Lung (tissue), 12 donors: ENCODE measurements around the gene CDH4. TPM values are rescaled to one million over a fixed set of nuclear protein-coding genes. Genes with fewer than 3 reads are reported as not detected.

Source experiments
- ATAC-seq: fragments of 200-7000 bp; cut with Tn5 transposase; one replicate; pipeline ENCODE4 v1.9.1; 2020; ENCODE audit warnings: moderate number of reproducible peaks; ENCODE audit not compliant: insufficient read depth, low FRiP score
- DNase-seq, 3 donors: peaks; one replicate each; pipeline ENCODE4 v3.0.0-alpha.2; 2013 to 2017
- H3K27ac ChIP-seq, 2 donors: one replicate each; pipeline ENCODE4 v1.5.1; 2013; ENCODE audit warnings: mild to moderate bottlenecking in 2 of 2, moderate library complexity in 2 of 2, control low read depth in 1 of 2, inconsistent platforms in 1 of 2, low read depth in 1 of 2, low read length in 1 of 2
- H3K27me3 ChIP-seq, 3 donors: one replicate each; pipeline ENCODE4 v1.5.1; 2013; ENCODE audit warnings: low read length in 2 of 3; ENCODE audit not compliant: control insufficient read depth in 3 of 3, insufficient read depth in 3 of 3
- H3K36me3 ChIP-seq, 4 donors: one replicate each; pipeline ENCODE4 v1.5.1; 2013; ENCODE audit warnings: low read length in 4 of 4, mild to moderate bottlenecking in 1 of 4, moderate library complexity in 1 of 4; ENCODE audit not compliant: control insufficient read depth in 4 of 4, insufficient read depth in 4 of 4
- H3K4me1 ChIP-seq, 5 donors: one replicate each; pipeline ENCODE4 v1.5.1; 2013; ENCODE audit warnings: low read length in 5 of 5, mild to moderate bottlenecking in 2 of 5, moderate library complexity in 1 of 5; ENCODE audit not compliant: control insufficient read depth in 5 of 5, insufficient read depth in 5 of 5
- H3K4me3 ChIP-seq: one replicate; pipeline ENCODE4 v1.5.1; 2013; ENCODE audit warnings: mild to moderate bottlenecking, control low read depth, moderate library complexity
- H3K9ac ChIP-seq, 2 donors: one replicate each; pipeline ENCODE4 v1.5.1; 2013; ENCODE audit warnings: low read length in 2 of 2, control low read depth in 1 of 2; ENCODE audit not compliant: insufficient read depth in 1 of 2
- H3K9me3 ChIP-seq, 4 donors: one replicate each; pipeline ENCODE4 v1.5.1; 2013; ENCODE audit warnings: low read length in 3 of 4, mild to moderate bottlenecking in 1 of 4, moderate library complexity in 1 of 4; ENCODE audit not compliant: control insufficient read depth in 4 of 4, insufficient read depth in 3 of 4
- CTCF ChIP-seq: IDR thresholded peaks from 2 replicates; pipeline ENCODE4 v1.5.1; 2012; ENCODE audit warnings: mild to moderate bottlenecking; ENCODE audit errors: control extremely low read depth, extremely low read depth
- WGBS, 2 donors: extraction: QIAGEN DNeasy Blood & Tissue Kit; methylation state at CpG; one replicate each; pipeline ENCODE4 v1.1.7; 2013; 5-methylcytosine and 5-hydroxymethylcytosine counted together
- polyA plus RNA-seq, 2 donors: library from polyadenylated mRNA; stranded (reverse); fragments of 200-250 nt; gene quantifications; one replicate each; pipeline ENCODE4 v1.2.1, GENCODE V29; 2013
- total RNA-seq, 2 donors: library from RNA; depleted of rRNA in 1 of 2; stranded (reverse); fragments of >200 nt in 1 of 2; gene quantifications; one replicate each; pipeline ENCODE4 v1.2.1, GENCODE V29; 2014 to 2021
- donor health status: control.
- donor health status: control.
- donor health status: Bipolar disorder and iron deficiency.
- donor health status: healthy.
- donor health status: DM: yes; HTN: yes; CAD: no.

The CDH4 gene
- total and polyA plus RNA-seq, 4 donors, result 0.10 to 2.1 (median 0.34) TPM

- Histone ChIP-seq H3K9ac (no peak overlapping the region), H3K4me1 (no peaks in the 10 kb centered on the region), H3K36me3 (no peaks in the 10 kb centered on the region), H3K4me3 (no peak overlapping the region), H3K27ac (no peak overlapping the region), H3K9me3 (peaks cover 0 to 7% (median 2%) of the 10 kb centered on the region in 4 donors), H3K27me3 (peaks cover 0 to 3% (median 0%) of the 10 kb centered on the region in 3 donors)
- DNase-seq, result no peak
- 76 to 78% methylated on average over 6 of the region's 6 CpGs for WGBS, 2 donors
- TF ChIP-seq CTCF, result no peak
- ATAC-seq, result no peak
Measured at GRCh38 chr20:61891916-61892649, 640.0 kb downstream of the CDH4 start.

- ATAC-seq (no peak), DNase-seq (no peak)
- no peak for TF ChIP-seq CTCF
- Histone ChIP-seq H3K4me3 (no peak overlapping the region), H3K9ac (no peak overlapping the region), H3K27me3 (no peaks in the 10 kb centered on the region), H3K27ac (no peak overlapping the region), H3K36me3 (no peaks in the 10 kb centered on the region), H3K9me3 (peaks cover 0 to 7% (median 2%) of the 10 kb centered on the region in 4 donors), H3K4me1 (peaks cover 0 to 3% (median 0%) of the 10 kb centered on the region in 5 donors)
- WGBS, 2 donors, result 85 to 94% methylated on average over 22 of the region's 22 CpGs
Measured at GRCh38 chr20:61895016-61895415, 643.0 kb downstream of the CDH4 start.

GRCh38 chr20:61895686-61896057 lies 643.6 kb downstream of the CDH4 start:
- WGBS, 2 donors, result 76 to 93% methylated on average over 13 of the region's 13 CpGs
- ATAC-seq, result no peak
- Histone ChIP-seq H3K27ac (no peak overlapping the region), H3K4me3 (no peak overlapping the region), H3K4me1 (peaks cover 0 to 9% (median 0%) of the 10 kb centered on the region in 5 donors), H3K9ac (no peak overlapping the region), H3K36me3 (no peaks in the 10 kb centered on the region), H3K9me3 (peaks cover 0 to 7% (median 2%) of the 10 kb centered on the region in 4 donors), H3K27me3 (peaks cover 0 to 3% (median 0%) of the 10 kb centered on the region in 3 donors)
- DNase-seq, result no peak
- TF ChIP-seq CTCF, result no peak
